C4-2B (cell line): ENCODE results near the gene ASB14.

Source experiments
- ZFX ChIP-seq: fragments of 450-650 bp; IDR thresholded peaks from 2 replicates; pipeline ENCODE4 v1.6.1; 2017
- TF ChIP-seq, protein P1 (sequence below): fragments of 450-650 bp; conservative IDR thresholded peaks from 2 replicates; pipeline ENCODE4 v1.5.1; 2017; ENCODE audit warnings: mild to moderate bottlenecking

GRCh38 chr3:57221883-57222282, 70.6 kb downstream of the ASB14 start:
- TF ChIP-seq, protein P1, sequence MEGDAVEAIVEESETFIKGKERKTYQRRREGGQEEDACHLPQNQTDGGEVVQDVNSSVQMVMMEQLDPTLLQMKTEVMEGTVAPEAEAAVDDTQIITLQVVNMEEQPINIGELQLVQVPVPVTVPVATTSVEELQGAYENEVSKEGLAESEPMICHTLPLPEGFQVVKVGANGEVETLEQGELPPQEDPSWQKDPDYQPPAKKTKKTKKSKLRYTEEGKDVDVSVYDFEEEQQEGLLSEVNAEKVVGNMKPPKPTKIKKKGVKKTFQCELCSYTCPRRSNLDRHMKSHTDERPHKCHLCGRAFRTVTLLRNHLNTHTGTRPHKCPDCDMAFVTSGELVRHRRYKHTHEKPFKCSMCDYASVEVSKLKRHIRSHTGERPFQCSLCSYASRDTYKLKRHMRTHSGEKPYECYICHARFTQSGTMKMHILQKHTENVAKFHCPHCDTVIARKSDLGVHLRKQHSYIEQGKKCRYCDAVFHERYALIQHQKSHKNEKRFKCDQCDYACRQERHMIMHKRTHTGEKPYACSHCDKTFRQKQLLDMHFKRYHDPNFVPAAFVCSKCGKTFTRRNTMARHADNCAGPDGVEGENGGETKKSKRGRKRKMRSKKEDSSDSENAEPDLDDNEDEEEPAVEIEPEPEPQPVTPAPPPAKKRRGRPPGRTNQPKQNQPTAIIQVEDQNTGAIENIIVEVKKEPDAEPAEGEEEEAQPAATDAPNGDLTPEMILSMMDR = peak; percentile 68
- no peak for TF ChIP-seq ZFX
